Loucy (cell line): ENCODE results near the gene ARG1.
A peak's percentile ranks its signal among the peaks of the same experiment; 100 is the strongest.

ENCODE experiments used
- H2AFZ ChIP-seq: fragments of 200-600 bp; sonication (generic); 2 replicates; pipeline ENCODE4 v1.6.0; 2016; ENCODE audit warnings: antibody characterized with exemption, mild to moderate bottlenecking, low read length, moderate library complexity
- H3F3A ChIP-seq: fragments of 200-600 bp; 2 replicates; pipeline ENCODE4 v1.6.0; 2016; ENCODE audit warnings: antibody characterized with exemption, low read depth, mild to moderate bottlenecking
- H3K27me3 ChIP-seq: fragments of 200-600 bp; sonication (generic); 2 replicates; pipeline ENCODE4 v1.6.1; 2014; ENCODE audit warnings: low read length, mild to moderate bottlenecking; ENCODE audit not compliant: insufficient read depth, poor library complexity, severe bottlenecking
- H3K36me3 ChIP-seq: fragments of 200-600 bp; sonication (generic); 2 replicates; pipeline ENCODE4 v1.6.1; 2016; ENCODE audit warnings: low read length; ENCODE audit not compliant: insufficient read depth
- H3K4me1 ChIP-seq: fragments of 200-600 bp; sonication (generic); 2 replicates; pipeline ENCODE4 v1.5.1; 2014; ENCODE audit warnings: low read length, mild to moderate bottlenecking; ENCODE audit not compliant: insufficient read depth, poor library complexity, severe bottlenecking
- H3K4me2 ChIP-seq: fragments of 200-600 bp; sonication (generic); 2 replicates; pipeline ENCODE4 v1.6.0; 2014; ENCODE audit warnings: antibody characterized with exemption, low read length, low read depth, mild to moderate bottlenecking; ENCODE audit not compliant: poor library complexity, severe bottlenecking
- H3K4me3 ChIP-seq: fragments of 200-600 bp; sonication (generic); 2 replicates; pipeline ENCODE4 v1.5.1; 2014; ENCODE audit warnings: low read length, mild to moderate bottlenecking, mixed read lengths; ENCODE audit not compliant: poor library complexity, severe bottlenecking
- H3K79me2 ChIP-seq: fragments of 200-600 bp; sonication (generic); 2 replicates; pipeline ENCODE4 v1.6.1; 2014; ENCODE audit warnings: low read length; ENCODE audit not compliant: insufficient read depth
- H3K9ac ChIP-seq: fragments of 200-600 bp; sonication (generic); 2 replicates; pipeline ENCODE4 v1.6.0; 2014; ENCODE audit warnings: mild to moderate bottlenecking, low read depth, low read length, moderate library complexity; ENCODE audit not compliant: poor library complexity, severe bottlenecking
- H3K9me2 ChIP-seq: fragments of 200-600 bp; sonication (generic); replicated peaks from 2 replicates; pipeline ENCODE4 v1.6.1; 2016; ENCODE audit warnings: low read depth, low read length, mixed read lengths
- H3K9me3 ChIP-seq: fragments of 200-600 bp; sonication (generic); 2 replicates; pipeline ENCODE4 v1.6.1; 2014; ENCODE audit warnings: mild to moderate bottlenecking, antibody characterized with exemption, low read length, low read depth; ENCODE audit not compliant: insufficient read depth
- H4K20me1 ChIP-seq: fragments of 200-600 bp; sonication (generic); 2 replicates; pipeline ENCODE4 v1.6.0; 2014; ENCODE audit warnings: antibody characterized with exemption, low read length, mild to moderate bottlenecking; ENCODE audit not compliant: insufficient read depth, poor library complexity, severe bottlenecking
- EZH2phosphoT487 ChIP-seq: fragments of 200-600 bp; IDR thresholded peaks from 2 replicates; pipeline ENCODE4 v1.6.1; 2018; ENCODE audit warnings: antibody characterized with exemption, mild to moderate bottlenecking, moderate library complexity, borderline replicate concordance
- TF ChIP-seq, protein P1 (sequence below): fragments of 200-600 bp; sonication (generic); conservative IDR thresholded peaks from 2 replicates; pipeline ENCODE4 v1.5.1; 2014; ENCODE audit warnings: mild to moderate bottlenecking, antibody characterized with exemption, low read length

The ARG1 gene

DNA sequence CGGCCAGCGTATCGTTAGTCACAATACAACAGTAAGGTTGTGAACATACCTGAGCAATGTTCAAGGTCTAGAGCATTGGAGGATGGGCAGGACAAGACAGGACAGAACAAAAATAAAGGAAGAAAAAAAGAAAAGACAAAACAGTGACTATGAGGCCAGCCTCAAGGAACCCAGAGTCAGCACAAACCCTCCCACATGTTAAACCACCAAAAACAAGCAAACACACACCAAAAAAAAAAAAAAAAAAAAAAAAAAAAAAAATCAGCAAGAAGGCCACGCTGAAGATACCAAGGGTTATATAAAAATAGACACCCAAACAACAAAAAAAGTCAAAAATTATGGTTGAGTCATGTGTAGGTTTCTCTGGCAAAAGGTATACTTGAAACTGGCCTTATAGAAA, 42.2 kb downstream of the ARG1 start:
- no peak overlapping the region for H3K4me3 ChIP-seq
- no peaks in the 10 kb centered on the region for H3K79me2 ChIP-seq
- H3K4me1 ChIP-seq = no peaks in the 10 kb centered on the region
- peaks cover 78% of the 10 kb centered on the region for H3K36me3 ChIP-seq
- no peaks in the 10 kb centered on the region for H3F3A ChIP-seq
- H3K27me3 ChIP-seq = no peaks in the 10 kb centered on the region
- no peaks in the 10 kb centered on the region for H3K9me2 ChIP-seq
- H3K9ac ChIP-seq = no peak overlapping the region
- no peak overlapping the region for H2AFZ ChIP-seq
- H3K9me3 ChIP-seq = no peaks in the 10 kb centered on the region
- H3K4me2 ChIP-seq = no peak overlapping the region
- TF ChIP-seq, protein P1, sequence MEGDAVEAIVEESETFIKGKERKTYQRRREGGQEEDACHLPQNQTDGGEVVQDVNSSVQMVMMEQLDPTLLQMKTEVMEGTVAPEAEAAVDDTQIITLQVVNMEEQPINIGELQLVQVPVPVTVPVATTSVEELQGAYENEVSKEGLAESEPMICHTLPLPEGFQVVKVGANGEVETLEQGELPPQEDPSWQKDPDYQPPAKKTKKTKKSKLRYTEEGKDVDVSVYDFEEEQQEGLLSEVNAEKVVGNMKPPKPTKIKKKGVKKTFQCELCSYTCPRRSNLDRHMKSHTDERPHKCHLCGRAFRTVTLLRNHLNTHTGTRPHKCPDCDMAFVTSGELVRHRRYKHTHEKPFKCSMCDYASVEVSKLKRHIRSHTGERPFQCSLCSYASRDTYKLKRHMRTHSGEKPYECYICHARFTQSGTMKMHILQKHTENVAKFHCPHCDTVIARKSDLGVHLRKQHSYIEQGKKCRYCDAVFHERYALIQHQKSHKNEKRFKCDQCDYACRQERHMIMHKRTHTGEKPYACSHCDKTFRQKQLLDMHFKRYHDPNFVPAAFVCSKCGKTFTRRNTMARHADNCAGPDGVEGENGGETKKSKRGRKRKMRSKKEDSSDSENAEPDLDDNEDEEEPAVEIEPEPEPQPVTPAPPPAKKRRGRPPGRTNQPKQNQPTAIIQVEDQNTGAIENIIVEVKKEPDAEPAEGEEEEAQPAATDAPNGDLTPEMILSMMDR = no peak
- no peak for TF ChIP-seq EZH2phosphoT487
- no peaks in the 10 kb centered on the region for H4K20me1 ChIP-seq

DNA sequence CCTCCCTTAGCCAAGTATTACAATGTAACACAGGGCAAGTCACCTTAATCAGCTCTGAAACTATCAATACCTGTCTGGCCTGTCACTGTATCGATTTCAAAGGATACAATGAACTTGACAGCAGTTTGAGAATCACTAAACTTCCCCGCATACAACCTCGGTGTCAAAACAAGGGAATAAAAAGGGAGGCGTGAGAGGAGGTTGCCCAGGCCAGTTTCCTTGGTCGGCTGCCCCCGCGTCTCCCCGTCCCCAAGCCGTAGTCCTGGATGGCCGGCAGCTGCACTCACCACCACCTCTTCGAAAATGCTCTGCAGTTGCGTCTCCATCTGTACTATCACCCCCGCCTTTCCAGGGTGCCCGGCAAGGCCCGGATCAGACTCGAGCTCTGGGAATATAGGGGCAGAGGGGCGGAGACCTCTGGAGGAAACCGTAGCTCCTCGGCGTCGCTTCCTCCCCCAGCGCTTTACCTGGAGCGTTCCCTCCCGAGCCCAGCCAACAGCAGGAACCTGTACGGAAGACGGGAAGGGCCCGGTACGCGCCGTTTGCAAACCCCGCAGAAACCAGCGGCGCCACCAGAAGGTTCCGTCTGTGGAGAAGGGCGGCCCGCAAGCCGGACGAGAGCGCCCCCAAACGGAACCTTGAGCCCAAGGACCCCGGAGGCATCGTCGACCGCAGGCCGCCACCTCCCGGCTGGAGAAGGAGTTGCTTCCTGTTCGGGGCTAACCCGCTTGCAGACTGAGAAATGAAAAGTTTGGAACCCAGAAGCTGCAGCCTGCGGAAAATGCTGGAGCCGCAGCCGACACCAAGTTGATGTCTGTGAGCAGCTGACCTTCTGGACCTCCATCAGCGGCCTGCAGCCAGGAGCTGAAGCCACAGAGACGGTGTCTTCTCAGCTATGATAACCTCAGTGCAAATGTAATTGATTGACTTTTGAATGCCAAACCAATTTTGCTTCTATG, 55.0 kb downstream of the ARG1 start, which contains the start of gene MED23:
MED23 (minus strand) TSS at position 519 of the 959 bp plus-strand sequence; CDS start at position 326, 193 bp downstream.
- peaks cover 36% of the 10 kb centered on the region for H3K79me2 ChIP-seq
- H3F3A ChIP-seq = no peaks in the 10 kb centered on the region
- no peaks in the 10 kb centered on the region for H3K9me2 ChIP-seq
- H3K9me3 ChIP-seq = no peaks in the 10 kb centered on the region
- no peaks in the 10 kb centered on the region for H3K27me3 ChIP-seq
- H3K36me3 ChIP-seq = peaks cover 18% of the 10 kb centered on the region; the same call in 1 of the 2 replicates
- H3K4me2 ChIP-seq = peak within 1 kb of the TSS; percentile 88
- H2AFZ ChIP-seq = peak within 1 kb of the TSS; percentile 100
- TF ChIP-seq, protein P1 = peak; percentile 98
- TF ChIP-seq EZH2phosphoT487 = no peak
- peaks cover 13% of the 10 kb centered on the region for H4K20me1 ChIP-seq
- peak within 1 kb of the TSS; percentile 92 for H3K9ac ChIP-seq
- peak within 1 kb of the TSS; percentile 99 for H3K4me3 ChIP-seq
- H3K4me1 ChIP-seq = peaks cover 21% of the 10 kb centered on the region

DNA sequence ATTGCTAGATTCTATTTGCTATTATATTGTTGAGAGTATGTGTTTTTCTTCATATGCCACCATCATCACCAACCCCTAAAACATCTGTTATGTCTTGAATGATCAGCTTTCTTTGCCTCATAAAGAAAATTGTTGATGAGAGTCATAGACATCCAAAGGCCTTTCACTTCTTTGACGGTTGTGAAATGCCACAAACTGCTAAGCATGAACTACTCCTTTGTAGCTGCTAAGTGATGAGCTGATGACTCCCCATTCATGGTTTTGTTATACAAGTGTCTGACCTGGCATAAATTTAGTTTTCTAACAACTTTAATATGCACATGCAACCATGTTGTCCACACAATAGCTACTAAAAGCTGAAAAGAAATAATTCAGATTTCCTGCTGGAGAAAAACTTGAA, 55.7 kb downstream of the ARG1 start:
- Histone ChIP-seq H3K4me2 (peak overlapping the region; percentile 75), H3K79me2 (peaks cover 36% of the 10 kb centered on the region), H3F3A (no peaks in the 10 kb centered on the region), H3K27me3 (no peaks in the 10 kb centered on the region), H3K4me1 (peaks cover 21% of the 10 kb centered on the region), H3K9me3 (no peaks in the 10 kb centered on the region), H3K4me3 (peak overlapping the region; percentile 99), H3K9ac (peak overlapping the region; percentile 92), H4K20me1 (peaks cover 13% of the 10 kb centered on the region), H3K36me3 (peaks cover 11% of the 10 kb centered on the region; the same call in 1 of the 2 replicates), H3K9me2 (no peaks in the 10 kb centered on the region), H2AFZ (peak overlapping the region; percentile 100)
- TF ChIP-seq EZH2phosphoT487 = no peak
- TF ChIP-seq, protein P1 = no peak
